ENCODE data around the gene MARK1.

- TF ChIP-seq CTCF (IDR thresholded peaks at IDR 0.05) (no peak), POLR2A (IDR thresholded peaks at IDR 0.05) (no peak)
Observed at GRCh38 chr1:220551718-220552117, 23.8 kb downstream of the MARK1 start.
